DMS153 (cell line): ENCODE data around the gene S100A4.
"Not testable (repeated sequence)": the region's sequence is repeated elsewhere in the genome, so short reads cannot be mapped to it uniquely, and the experiment has no call there.

Experiments
- DNase-seq: peaks from one replicate; lab custom pipeline; 2025; lab: John Stamatoyannopoulos, UW

Gene S100A4

GRCh38 chr1:153545067-153546055 is at the start of gene S100A4:
Gene S100A4 (minus strand): TSS chr1:153545806. CDS start chr1:153544794, 1,012 bp downstream.
- DNase-seq: peak; percentile 97

GRCh38 chr1:153592748-153593147 is 47.1 kb upstream of the S100A4 start:
- no peak for DNase-seq

GRCh38 chr1:153588482-153588881 is 42.9 kb upstream of the S100A4 start:
- DNase-seq: no peak

- not testable (repeated sequence) for DNase-seq
Observed at GRCh38 chr1:153588033-153588432, 42.4 kb upstream of the S100A4 start.

- no peak for DNase-seq
Observed at GRCh38 chr1:153587314-153587713, 41.7 kb upstream of the S100A4 start.

- DNase-seq: no peak
Observed at GRCh38 chr1:153586347-153586746, 40.7 kb upstream of the S100A4 start.

GRCh38 chr1:153585006-153585405 is 39.4 kb upstream of the S100A4 start:
- DNase-seq: no peak

- DNase-seq: no peak
Observed at GRCh38 chr1:153583976-153584375, 38.4 kb upstream of the S100A4 start.

GRCh38 chr1:153583514-153583913 is 37.9 kb upstream of the S100A4 start:
- not testable (repeated sequence) for DNase-seq

GRCh38 chr1:153582836-153583235 is 37.2 kb upstream of the S100A4 start:
- DNase-seq: not testable (repeated sequence)

GRCh38 chr1:153578936-153579335 is 33.3 kb upstream of the S100A4 start:
- no peak for DNase-seq

GRCh38 chr1:153578490-153578889 is 32.9 kb upstream of the S100A4 start:
- no peak for DNase-seq

GRCh38 chr1:153577624-153578051 is 32.0 kb upstream of the S100A4 start:
- DNase-seq: no peak

- DNase-seq: no peak
Observed at GRCh38 chr1:153577138-153577537, 31.5 kb upstream of the S100A4 start.

- not testable (repeated sequence) for DNase-seq
Observed at GRCh38 chr1:153575497-153575896, 29.9 kb upstream of the S100A4 start.

GRCh38 chr1:153575081-153575491 is 29.5 kb upstream of the S100A4 start:
- not testable (repeated sequence) for DNase-seq

GRCh38 chr1:153573351-153573750 is 27.7 kb upstream of the S100A4 start:
- DNase-seq: no peak

GRCh38 chr1:153572569-153573015 is 27.0 kb upstream of the S100A4 start:
- DNase-seq: peak; percentile 88

GRCh38 chr1:153571706-153572105 is 26.1 kb upstream of the S100A4 start:
- no peak for DNase-seq

- no peak for DNase-seq
Observed at GRCh38 chr1:153570874-153571273, 25.3 kb upstream of the S100A4 start.

GRCh38 chr1:153569465-153569864 is 23.9 kb upstream of the S100A4 start:
- no peak for DNase-seq

- peak; percentile 95 for DNase-seq
Observed at GRCh38 chr1:153568367-153569099, 22.9 kb upstream of the S100A4 start.
